Chondrocyte (in vitro differentiated cells): ENCODE results near the gene CDHR1. TPM values are rescaled to one million over a fixed set of nuclear protein-coding genes. Genes with fewer than 3 reads are reported as not detected.
A peak's percentile ranks its signal among the peaks of the same experiment; 100 is the strongest.

Source experiments
- DNase-seq: peaks from one replicate; pipeline ENCODE4 v3.0.0; 2021; ENCODE audit warnings: mixed read lengths, low spot score
- H3K27ac Mint-ChIP-seq: one replicate; pipeline ENCODE4 v1.8.0; 2021; ENCODE audit warnings: mild to moderate bottlenecking, moderate library complexity, mixed read lengths; ENCODE audit not compliant: unreplicated experiment
- H3K27me3 Mint-ChIP-seq: 2 replicates; pipeline ENCODE4 v1.8.0; 2021; ENCODE audit warnings: low read depth, mixed read lengths
- H3K36me3 Mint-ChIP-seq: 2 replicates; pipeline ENCODE4 v1.8.0; 2021; ENCODE audit warnings: low read depth, mixed read lengths
- H3K4me1 Mint-ChIP-seq: 2 replicates; pipeline ENCODE4 v1.8.0; 2021; ENCODE audit warnings: low read depth, mild to moderate bottlenecking, mixed read lengths
- H3K4me3 Mint-ChIP-seq: one replicate; pipeline ENCODE4 v1.8.0; 2021; ENCODE audit warnings: mild to moderate bottlenecking, moderate library complexity, mixed read lengths; ENCODE audit not compliant: unreplicated experiment
- H3K9me3 Mint-ChIP-seq: 2 replicates; pipeline ENCODE4 v1.8.0; 2021; ENCODE audit warnings: low read depth, mixed read lengths
- total RNA-seq: library from RNA; stranded (reverse); gene quantifications from 3 replicates; pipeline ENCODE4 v1.2.1, GENCODE V29; 2021
- TF ChIP-seq, protein P1 (sequence below): fragments of 200-600 bp; sonication (generic); IDR thresholded peaks from 2 replicates; pipeline ENCODE4 v1.5.0; 2021; ENCODE audit warnings: antibody characterized with exemption, mild to moderate bottlenecking, moderate library complexity

Gene CDHR1
- total RNA-seq, 1 donor from 2014 or later: 5.1 TPM

- peaks cover 15% of the 10 kb centered on the region for H3K27me3 Mint-ChIP-seq
- H3K36me3 Mint-ChIP-seq: no peaks in the 10 kb centered on the region
- TF ChIP-seq, protein P1, sequence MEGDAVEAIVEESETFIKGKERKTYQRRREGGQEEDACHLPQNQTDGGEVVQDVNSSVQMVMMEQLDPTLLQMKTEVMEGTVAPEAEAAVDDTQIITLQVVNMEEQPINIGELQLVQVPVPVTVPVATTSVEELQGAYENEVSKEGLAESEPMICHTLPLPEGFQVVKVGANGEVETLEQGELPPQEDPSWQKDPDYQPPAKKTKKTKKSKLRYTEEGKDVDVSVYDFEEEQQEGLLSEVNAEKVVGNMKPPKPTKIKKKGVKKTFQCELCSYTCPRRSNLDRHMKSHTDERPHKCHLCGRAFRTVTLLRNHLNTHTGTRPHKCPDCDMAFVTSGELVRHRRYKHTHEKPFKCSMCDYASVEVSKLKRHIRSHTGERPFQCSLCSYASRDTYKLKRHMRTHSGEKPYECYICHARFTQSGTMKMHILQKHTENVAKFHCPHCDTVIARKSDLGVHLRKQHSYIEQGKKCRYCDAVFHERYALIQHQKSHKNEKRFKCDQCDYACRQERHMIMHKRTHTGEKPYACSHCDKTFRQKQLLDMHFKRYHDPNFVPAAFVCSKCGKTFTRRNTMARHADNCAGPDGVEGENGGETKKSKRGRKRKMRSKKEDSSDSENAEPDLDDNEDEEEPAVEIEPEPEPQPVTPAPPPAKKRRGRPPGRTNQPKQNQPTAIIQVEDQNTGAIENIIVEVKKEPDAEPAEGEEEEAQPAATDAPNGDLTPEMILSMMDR: no peak
- DNase-seq: no peak
- no peak overlapping the region for H3K27ac Mint-ChIP-seq
- peaks cover 5% of the 10 kb centered on the region for H3K4me1 Mint-ChIP-seq
- no peak overlapping the region for H3K4me3 Mint-ChIP-seq
- H3K9me3 Mint-ChIP-seq: no peaks in the 10 kb centered on the region
Measured at GRCh38 chr10:84265418-84265817, 71.1 kb downstream of the CDHR1 start.

- TF ChIP-seq, protein P1: peak; percentile 78
- H3K4me1 Mint-ChIP-seq: peaks cover 5% of the 10 kb centered on the region
- H3K36me3 Mint-ChIP-seq: no peaks in the 10 kb centered on the region
- no peaks in the 10 kb centered on the region for H3K9me3 Mint-ChIP-seq
- H3K27me3 Mint-ChIP-seq: peaks cover 14% of the 10 kb centered on the region
- H3K27ac Mint-ChIP-seq: no peak overlapping the region
- H3K4me3 Mint-ChIP-seq: no peak overlapping the region
- no peak for DNase-seq
Measured at GRCh38 chr10:84267503-84268126, 73.3 kb downstream of the CDHR1 start.

- no peak overlapping the region for H3K4me3 Mint-ChIP-seq
- H3K9me3 Mint-ChIP-seq: no peaks in the 10 kb centered on the region
- H3K36me3 Mint-ChIP-seq: no peaks in the 10 kb centered on the region
- H3K4me1 Mint-ChIP-seq: peaks cover 5% of the 10 kb centered on the region
- DNase-seq: no peak
- peaks cover 8% of the 10 kb centered on the region for H3K27me3 Mint-ChIP-seq
- peak overlapping the region; percentile 80 for H3K27ac Mint-ChIP-seq
- TF ChIP-seq, protein P1: no peak
Measured at GRCh38 chr10:84269162-84269561, 74.8 kb downstream of the CDHR1 start.

Other genes starting within 250 kb of the CDHR1 start
- 106 to 114 TPM (median 109 TPM) in 3 replicates for gene GHITM, start 55.0 kb upstream of the CDHR1 start, total RNA-seq
- not detected in 3 replicates for gene GPR15LG, start 20.7 kb upstream of the CDHR1 start, total RNA-seq
- gene LRIT2, start 31.0 kb downstream of the CDHR1 start, total RNA-seq: not detected in 3 replicates
- gene LRIT1, start 47.0 kb downstream of the CDHR1 start, total RNA-seq: not detected in 3 replicates
- not detected in 3 replicates for gene RGR, start 50.5 kb downstream of the CDHR1 start, total RNA-seq
- gene CCSER2, start 134.1 kb downstream of the CDHR1 start, total RNA-seq: 74.2 to 80.0 TPM (median 78.8 TPM) in 3 replicates